ENCODE data around the gene SLC47A2. TPM values are rescaled to one million over a fixed set of nuclear protein-coding genes. Genes with fewer than 3 reads are reported as not detected.
"Not testable (repeated sequence)": the region's sequence is repeated elsewhere in the genome, so short reads cannot be mapped to it uniquely, and the experiment has no call there.

The SLC47A2 gene
- not detected for total RNA-seq
- polyA plus RNA-seq: under 1 TPM in 1 of 3 donors, not detected in 2; 0.78 TPM
- long read RNA-seq, donor 1: 0 reads
- long read RNA-seq, donor 2: 0 reads
- long read RNA-seq, donor 3: 0 reads
- long read RNA-seq, donor 4: 0 reads
- long read RNA-seq, donor 5: 0 reads
- long read RNA-seq, donor 6: 0 reads
- long read RNA-seq, donor 7: 0 reads
- long read RNA-seq, donor 8: 0 reads
- long read RNA-seq, donor 9, partial matches to known transcripts: 0 of 2 reads
- long read RNA-seq, donor 9, other reads (novel, unspliced or antisense): 0 of 2 reads
- long read RNA-seq, donor 10: 0 reads

GRCh38 chr17:19716108-19717030, at the start of gene SLC47A2:
Gene SLC47A2, minus strand, starts transcription at chr17:19716584. Its CDS starts 29 bp downstream, at chr17:19716555.
- Histone ChIP-seq H3K27me3 (no peaks in the 10 kb centered on the region), H3K4me3 (no peak within 1 kb of the TSS), H3K4me1 (peaks cover 8 to 33% (median 21%) of the 10 kb centered on the region in 4 donors), H3K27ac (no peak within 1 kb of the TSS), H3K9me3 (no peaks in the 10 kb centered on the region), H3K36me3 (no peaks in the 10 kb centered on the region)
- intact Hi-C loops (cut with DNase I; ENCODE audit: low total_unique reads): no loop called here
- TF ChIP-seq CTCF (IDR thresholded peaks at IDR 0.05) (no peak), POLR2AphosphoS5 (IDR thresholded peaks at IDR 0.05) (no peak), EP300 (IDR thresholded peaks at IDR 0.05) (no peak), POLR2A (IDR thresholded peaks at IDR 0.05) (no peak)
- DNase-seq: no peak
- 73 to 100% (median 85%) methylated on average over 1 to 13 of the region's 13 CpGs for WGBS, 5 donors

GRCh38 chr17:19766016-19766415, 49.6 kb upstream of the SLC47A2 start:
- DNase-seq: no peak
- peaks cover 0 to 7% (median 6%) of the 10 kb centered on the region in 4 donors for H3K36me3 ChIP-seq
- H3K4me3 ChIP-seq: no peak overlapping the region
- TF ChIP-seq CTCF (IDR thresholded peaks at IDR 0.05): no peak
- TF ChIP-seq EP300 (IDR thresholded peaks at IDR 0.05): no peak
- no peak for TF ChIP-seq POLR2A (IDR thresholded peaks at IDR 0.05)
- WGBS, 5 donors: 60 to 76% (median 73%) methylated on average over 7 of the region's 7 CpGs
- intact Hi-C loops (cut with DNase I; ENCODE audit: low total_unique reads): loop anchor here (5.0 to 10.0 kb wide), 2 partner anchors 254 to 401 kb away; partner anchors contain the start of gene B9D1
- no peaks in the 10 kb centered on the region for H3K27me3 ChIP-seq
- no peak overlapping the region for H3K27ac ChIP-seq
- H3K9me3 ChIP-seq: no peaks in the 10 kb centered on the region
- H3K4me1 ChIP-seq: peaks cover 0 to 15% (median 10%) of the 10 kb centered on the region in 4 donors

GRCh38 chr17:19763991-19764390, 47.6 kb upstream of the SLC47A2 start:
- 87 to 97% (median 94%) methylated on average over 5 to 6 of the region's 6 CpGs for WGBS, 5 donors
- H3K27me3 ChIP-seq, H3K4me3 ChIP-seq, H3K9me3 ChIP-seq, H3K36me3 ChIP-seq, H3K27ac ChIP-seq, DNase-seq: not testable (repeated sequence)
- intact Hi-C loops (cut with DNase I; ENCODE audit: low total_unique reads): loop anchor here (10.0 kb wide), 1 partner anchor 399 kb away; the partner anchor contains the start of gene B9D1
- peaks cover 0 to 14% (median 8%) of the 10 kb centered on the region in 4 donors for H3K4me1 ChIP-seq

- WGBS, 5 donors: 97 to 100% (median 100%) methylated on average over 2 of the region's 2 CpGs
- intact Hi-C loops (cut with DNase I; ENCODE audit: low total_unique reads): loop anchor here (10.0 kb wide), 1 partner anchor 399 kb away; the partner anchor contains the start of gene B9D1
- no peak overlapping the region for H3K27ac ChIP-seq
- H3K4me1 ChIP-seq: peaks cover 0 to 14% (median 8%) of the 10 kb centered on the region in 4 donors
- H3K27me3 ChIP-seq: no peaks in the 10 kb centered on the region
- DNase-seq: no peak
- no peak for TF ChIP-seq EP300 (IDR thresholded peaks at IDR 0.05)
- TF ChIP-seq CTCF (IDR thresholded peaks at IDR 0.05): no peak
- no peak for TF ChIP-seq POLR2A (IDR thresholded peaks at IDR 0.05)
- TF ChIP-seq POLR2AphosphoS5 (IDR thresholded peaks at IDR 0.05): no peak
- no peak overlapping the region for H3K4me3 ChIP-seq
- no peaks in the 10 kb centered on the region for H3K36me3 ChIP-seq
- H3K9me3 ChIP-seq: no peaks in the 10 kb centered on the region
These were observed 47.0 kb upstream of the SLC47A2 start for GRCh38 chr17:19763416-19763815.

Data from stomach (tissue), 19 donors.